Fibroblast of mammary gland (primary cell): Measurements from ENCODE around the gene CENPN.

ENCODE experiments used
- DNase-seq: peaks from one replicate; pipeline ENCODE4 v3.0.0-alpha.2; 2010; ENCODE audit warnings: low read depth
- H3K4me3 ChIP-seq: 2 replicates; pipeline ENCODE4 v1.5.1; 2011; ENCODE audit warnings: low read depth, mild to moderate bottlenecking, low read length, moderate library complexity; ENCODE audit not compliant: control insufficient read depth
- TF ChIP-seq, protein P1 (sequence below): conservative IDR thresholded peaks from 2 replicates; pipeline ENCODE4 v1.5.1; 2011; ENCODE audit warnings: low read depth, low read length, inconsistent platforms; ENCODE audit not compliant: control insufficient read depth, insufficient read depth

CENPN gene

DNA sequence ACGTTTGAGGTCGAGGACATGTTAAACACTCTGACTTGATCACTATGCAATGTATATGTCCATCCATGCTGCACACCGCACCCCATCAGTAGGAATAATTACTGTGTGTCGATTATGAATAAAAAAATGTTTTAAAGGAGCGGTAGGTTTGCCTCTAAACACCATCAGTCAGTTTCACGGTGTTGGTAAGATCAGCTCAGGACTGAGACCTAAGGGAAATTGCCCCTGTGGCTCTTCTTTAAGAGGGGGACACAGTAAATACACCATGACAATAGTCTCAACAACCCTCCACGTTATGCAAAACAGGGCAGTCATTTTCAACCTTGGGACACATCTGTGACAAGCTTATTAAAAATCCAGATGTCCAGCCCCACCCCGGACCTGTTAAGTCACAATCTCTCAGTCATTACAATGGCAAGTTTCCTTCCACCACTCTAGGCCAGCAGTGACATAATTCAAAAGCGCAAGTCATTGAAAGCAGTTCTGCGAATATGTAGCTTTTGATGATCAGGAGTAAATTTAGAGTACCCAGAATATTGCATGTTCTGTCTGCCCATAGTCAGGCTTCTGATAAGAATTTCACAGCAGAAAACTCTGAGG, 29.8 kb downstream of the CENPN start:
- peak overlapping the region; percentile 65 for H3K4me3 ChIP-seq
- TF ChIP-seq, protein P1, sequence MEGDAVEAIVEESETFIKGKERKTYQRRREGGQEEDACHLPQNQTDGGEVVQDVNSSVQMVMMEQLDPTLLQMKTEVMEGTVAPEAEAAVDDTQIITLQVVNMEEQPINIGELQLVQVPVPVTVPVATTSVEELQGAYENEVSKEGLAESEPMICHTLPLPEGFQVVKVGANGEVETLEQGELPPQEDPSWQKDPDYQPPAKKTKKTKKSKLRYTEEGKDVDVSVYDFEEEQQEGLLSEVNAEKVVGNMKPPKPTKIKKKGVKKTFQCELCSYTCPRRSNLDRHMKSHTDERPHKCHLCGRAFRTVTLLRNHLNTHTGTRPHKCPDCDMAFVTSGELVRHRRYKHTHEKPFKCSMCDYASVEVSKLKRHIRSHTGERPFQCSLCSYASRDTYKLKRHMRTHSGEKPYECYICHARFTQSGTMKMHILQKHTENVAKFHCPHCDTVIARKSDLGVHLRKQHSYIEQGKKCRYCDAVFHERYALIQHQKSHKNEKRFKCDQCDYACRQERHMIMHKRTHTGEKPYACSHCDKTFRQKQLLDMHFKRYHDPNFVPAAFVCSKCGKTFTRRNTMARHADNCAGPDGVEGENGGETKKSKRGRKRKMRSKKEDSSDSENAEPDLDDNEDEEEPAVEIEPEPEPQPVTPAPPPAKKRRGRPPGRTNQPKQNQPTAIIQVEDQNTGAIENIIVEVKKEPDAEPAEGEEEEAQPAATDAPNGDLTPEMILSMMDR: no peak
- DNase-seq: peak; percentile 24

DNA sequence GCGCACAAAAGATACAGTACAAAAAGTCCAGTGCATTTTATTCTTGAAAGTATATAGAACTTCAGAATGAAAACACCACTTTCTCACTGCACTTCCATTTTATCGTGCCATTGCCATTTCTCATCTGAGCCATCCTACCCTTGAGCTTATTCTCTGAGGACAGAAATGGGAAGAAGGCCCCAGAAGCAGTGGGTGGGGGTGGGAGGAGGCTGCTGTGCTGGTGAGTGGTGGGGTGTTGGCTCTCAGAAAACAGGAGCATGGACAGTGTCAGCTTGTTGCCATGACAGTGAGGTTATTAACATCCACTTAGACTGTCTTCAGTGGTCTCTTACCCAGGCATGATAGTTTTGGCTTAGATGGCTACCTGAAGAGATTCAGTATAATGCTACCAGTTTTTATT, 33.1 kb downstream of the CENPN start:
- H3K4me3 ChIP-seq: no peak overlapping the region
- no peak for DNase-seq
- TF ChIP-seq, protein P1: no peak

DNA sequence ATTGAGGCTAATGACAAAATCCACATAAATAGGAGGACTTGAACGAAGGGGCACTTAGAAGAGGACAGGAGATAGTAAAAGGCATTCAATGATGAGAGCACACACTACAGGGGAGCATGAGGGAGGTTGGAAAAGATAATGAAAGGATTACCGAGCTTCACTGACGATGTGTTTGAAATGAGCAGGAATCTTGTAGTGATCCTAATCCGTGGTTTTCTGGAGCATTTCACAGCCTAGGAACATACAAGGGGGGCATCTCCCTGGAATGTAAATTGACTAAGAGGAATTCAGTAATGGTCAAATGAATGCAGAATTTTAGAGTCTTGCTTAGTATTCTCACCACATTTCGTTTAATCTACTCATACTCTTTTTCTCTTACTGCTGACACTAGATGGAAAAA, 33.8 kb downstream of the CENPN start:
- H3K4me3 ChIP-seq: no peak overlapping the region
- TF ChIP-seq, protein P1: no peak
- no peak for DNase-seq

- TF ChIP-seq, protein P1: no peak
- H3K4me3 ChIP-seq: no peak overlapping the region
- no peak for DNase-seq
Observed at GRCh38 chr16:81041696-81042095, 34.7 kb downstream of the CENPN start.

DNA sequence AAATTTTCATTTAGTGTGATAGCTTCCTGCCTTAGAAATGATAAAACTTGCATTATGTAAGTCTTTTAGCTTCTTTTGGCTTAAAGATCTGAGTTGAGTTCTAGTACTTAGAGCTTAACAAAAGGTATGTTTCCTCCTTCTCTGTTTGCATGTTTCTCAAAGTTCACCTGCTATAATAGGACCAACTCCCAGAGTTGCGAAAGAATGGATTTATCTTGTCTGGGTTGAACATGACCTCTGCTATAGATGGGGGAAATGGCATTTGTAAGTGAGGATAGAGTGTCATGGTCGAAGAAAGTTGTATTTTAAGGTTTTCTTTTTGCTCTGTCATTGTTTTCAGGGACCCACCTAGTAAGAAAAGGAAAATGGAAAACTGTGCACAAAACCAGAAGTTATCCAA, 35.8 kb downstream of the CENPN start:
- TF ChIP-seq, protein P1: no peak
- no peak overlapping the region for H3K4me3 ChIP-seq
- no peak for DNase-seq

DNA sequence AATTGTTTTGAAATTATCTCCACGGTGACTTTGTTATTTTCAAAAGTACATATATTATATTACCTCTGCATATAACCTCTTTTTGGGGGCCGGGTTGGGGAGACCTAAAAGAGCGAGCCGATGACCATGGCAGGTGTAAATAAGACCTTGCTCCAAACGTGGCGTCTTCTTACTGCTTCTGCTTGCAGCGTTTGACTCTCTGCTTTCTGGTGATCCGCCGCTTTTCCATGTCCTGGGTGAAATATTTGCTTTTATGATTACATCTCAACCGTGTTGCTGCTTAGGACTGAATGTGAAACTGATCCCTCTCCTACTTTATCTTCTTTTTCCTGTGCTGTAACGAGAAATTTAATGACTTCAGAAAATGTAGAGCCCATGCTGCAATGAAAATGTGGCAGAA, 46.7 kb downstream of the CENPN start:
- no peak for DNase-seq
- TF ChIP-seq, protein P1: no peak
- no peak overlapping the region for H3K4me3 ChIP-seq

DNA sequence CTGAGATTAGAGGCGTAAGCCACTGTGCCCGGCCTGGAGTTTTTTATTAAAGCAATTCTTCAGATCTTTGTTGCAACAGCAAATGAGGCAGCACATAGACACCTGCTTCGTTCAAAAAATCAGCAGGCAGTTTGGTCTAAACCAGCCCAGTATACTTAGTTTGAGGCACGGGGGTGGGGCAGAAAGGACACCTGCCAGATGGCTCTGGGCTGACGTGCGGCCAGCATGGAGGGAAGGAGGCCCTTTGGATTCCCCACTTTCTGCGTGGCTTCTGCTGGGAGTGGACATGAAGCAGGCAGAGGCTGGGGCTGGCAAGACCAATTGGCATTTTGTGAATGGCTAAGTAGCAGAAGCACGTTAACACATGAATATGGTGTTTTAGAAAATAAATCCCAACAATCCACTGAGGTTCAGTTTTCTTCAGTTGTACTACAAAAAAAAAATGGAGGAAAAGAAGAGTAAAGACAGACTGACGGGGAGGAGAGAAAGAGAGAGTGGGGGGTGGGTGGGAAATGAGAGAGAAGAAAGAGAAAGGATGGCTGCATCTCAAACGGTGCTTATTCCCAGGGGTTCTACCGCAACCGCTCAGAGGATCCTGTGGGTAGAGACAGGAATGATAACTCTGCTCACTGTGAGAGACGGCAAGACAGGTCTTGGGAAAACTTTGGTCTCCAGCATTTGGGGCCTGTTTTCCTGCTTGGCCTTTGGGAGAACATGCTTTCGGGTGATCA, 53.7 kb downstream of the CENPN start:
- DNase-seq: no peak
- H3K4me3 ChIP-seq: no peak overlapping the region
- TF ChIP-seq, protein P1: no peak
